Measurements from ENCODE around the gene PIPOX. TPM values are rescaled to one million over a fixed set of nuclear protein-coding genes. Genes with fewer than 3 reads are reported as not detected.

Gene PIPOX
- total and polyA plus RNA-seq, 4 donors: 4.0 to 10.2 (median 6.9) TPM

DNA sequence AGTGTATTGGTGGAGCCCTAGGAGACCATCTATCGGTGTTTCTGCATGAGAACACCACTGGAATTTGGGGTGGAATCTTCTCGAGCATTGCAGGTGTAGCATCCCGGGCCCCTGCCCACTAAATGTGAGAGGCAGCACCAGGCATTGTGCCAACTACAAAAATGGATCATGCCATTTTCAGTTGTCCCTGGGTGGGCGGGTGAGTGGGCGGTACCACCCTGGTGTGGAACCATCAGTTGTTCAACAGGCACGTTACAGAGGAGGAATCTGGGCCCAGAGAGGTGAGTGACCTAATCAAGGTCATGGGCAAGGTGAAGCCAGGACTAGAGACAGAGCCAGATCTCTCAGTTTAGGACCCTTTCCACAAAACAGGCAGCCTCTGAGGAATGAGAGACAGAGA is 8.8 kb downstream of the PIPOX start:
- Histone ChIP-seq H3K27me3 (ENCODE audit: control insufficient read depth, insufficient read depth, low read length) (no peaks in the 10 kb centered on the region), H3K4me3 (ENCODE audit: low read depth, low read length) (no peak overlapping the region), H3K4me1 (ENCODE audit: control insufficient read depth, insufficient read depth, low read length) (peaks cover 42% of the 10 kb centered on the region), H3K36me3 (ENCODE audit: control insufficient read depth, insufficient read depth, low read length) (peaks cover 3% of the 10 kb centered on the region), H3K9me3 (ENCODE audit: control insufficient read depth, insufficient read depth, low read length) (no peaks in the 10 kb centered on the region), H3K27ac (ENCODE audit: low read depth, low read length) (no peak overlapping the region)
- WGBS (ENCODE audit: insufficient coverage): 67% methylated on average over 5 of the region's 6 CpGs
- no peak for DNase-seq (ENCODE audit: low read depth in 4 of 6, low spot score in 6 of 6)

DNA sequence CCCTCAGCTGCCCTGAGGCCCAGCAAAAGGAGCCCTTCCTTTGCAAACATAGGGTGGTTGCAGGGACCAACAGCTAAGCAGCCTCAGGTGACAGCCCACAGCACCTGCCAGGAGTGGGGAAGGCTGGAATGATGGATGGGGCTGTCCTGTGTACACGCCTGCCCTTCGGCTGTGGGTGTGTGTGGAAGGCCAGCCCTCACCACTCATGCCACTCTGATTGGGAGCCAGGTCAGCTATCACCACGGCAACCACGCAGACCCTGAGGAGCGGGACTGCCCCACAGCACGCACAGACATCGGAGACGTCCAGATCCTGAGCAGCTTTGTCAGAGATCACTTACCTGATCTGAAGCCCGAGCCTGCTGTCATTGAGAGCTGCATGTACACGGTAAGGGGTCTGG is 11.9 kb downstream of the PIPOX start:
- no peaks in the 10 kb centered on the region for H3K9me3 ChIP-seq (ENCODE audit: control insufficient read depth, insufficient read depth, low read length)
- H3K27me3 ChIP-seq (ENCODE audit: control insufficient read depth, insufficient read depth, low read length): no peaks in the 10 kb centered on the region
- 48% methylated on average over 9 of the region's 10 CpGs for WGBS (ENCODE audit: insufficient coverage)
- peaks cover 3% of the 10 kb centered on the region for H3K36me3 ChIP-seq (ENCODE audit: control insufficient read depth, insufficient read depth, low read length)
- H3K4me3 ChIP-seq (ENCODE audit: low read depth, low read length): no peak overlapping the region
- H3K4me1 ChIP-seq (ENCODE audit: control insufficient read depth, insufficient read depth, low read length): peaks cover 35% of the 10 kb centered on the region
- peak in 1 of 6 donors; percentile 75 for DNase-seq (ENCODE audit: low read depth in 4 of 6, low spot score in 6 of 6)
- H3K27ac ChIP-seq (ENCODE audit: low read depth, low read length): no peak overlapping the region

DNA sequence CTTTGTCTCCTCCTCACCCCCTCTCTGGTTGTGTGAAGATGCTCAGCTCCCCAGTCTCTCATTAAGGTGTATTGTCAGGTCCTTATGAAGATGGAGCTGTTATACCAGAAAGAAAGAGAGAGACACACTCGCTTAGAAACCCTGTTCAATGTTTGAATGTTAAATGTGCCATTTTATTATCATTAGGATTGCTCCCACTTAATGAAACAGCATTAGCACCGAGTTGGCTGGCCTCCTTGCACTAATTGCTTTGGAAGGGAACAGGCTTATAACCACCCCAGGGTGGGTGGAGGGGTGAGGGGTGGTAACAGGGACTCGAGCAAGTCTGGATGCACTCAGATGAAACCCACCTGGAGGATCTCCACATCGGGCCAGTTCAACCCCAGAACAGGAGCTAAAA is 14.4 kb downstream of the PIPOX start:
- no peaks in the 10 kb centered on the region for H3K9me3 ChIP-seq (ENCODE audit: control insufficient read depth, insufficient read depth, low read length)
- no CpG with 5 or more reads among the region's 4 CpGs for WGBS (ENCODE audit: insufficient coverage)
- peaks cover 3% of the 10 kb centered on the region for H3K36me3 ChIP-seq (ENCODE audit: control insufficient read depth, insufficient read depth, low read length)
- no peak overlapping the region for H3K4me3 ChIP-seq (ENCODE audit: low read depth, low read length)
- H3K4me1 ChIP-seq (ENCODE audit: control insufficient read depth, insufficient read depth, low read length): peaks cover 37% of the 10 kb centered on the region
- peak in 2 of 6 donors; percentile 72 to 93 for DNase-seq (ENCODE audit: low read depth in 4 of 6, low spot score in 6 of 6)
- no peaks in the 10 kb centered on the region for H3K27me3 ChIP-seq (ENCODE audit: control insufficient read depth, insufficient read depth, low read length)
- H3K27ac ChIP-seq (ENCODE audit: low read depth, low read length): no peak overlapping the region

DNA sequence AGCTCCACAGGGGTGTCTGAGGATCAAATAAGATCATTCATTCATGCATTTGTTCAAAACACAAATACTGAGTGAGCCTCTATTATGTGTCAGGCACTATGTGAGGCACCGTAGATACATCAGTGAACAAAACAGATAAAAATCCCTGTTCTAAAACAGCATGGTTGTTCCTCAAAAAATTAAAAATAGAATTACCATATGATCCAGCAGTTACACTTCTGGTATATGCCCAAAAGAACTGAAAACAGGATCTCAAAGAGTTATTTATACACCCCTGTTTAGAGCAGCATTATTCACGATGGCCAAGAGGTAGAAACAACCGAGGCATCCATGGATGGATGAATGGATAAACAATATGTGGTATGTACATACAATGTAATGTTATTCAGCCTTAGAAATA is 15.4 kb downstream of the PIPOX start:
- Histone ChIP-seq H3K4me3 (ENCODE audit: low read depth, low read length) (no peak overlapping the region), H3K9me3 (ENCODE audit: control insufficient read depth, insufficient read depth, low read length) (no peaks in the 10 kb centered on the region), H3K27me3 (ENCODE audit: control insufficient read depth, insufficient read depth, low read length) (no peaks in the 10 kb centered on the region), H3K36me3 (ENCODE audit: control insufficient read depth, insufficient read depth, low read length) (peaks cover 3% of the 10 kb centered on the region), H3K27ac (ENCODE audit: low read depth, low read length) (no peak overlapping the region), H3K4me1 (ENCODE audit: control insufficient read depth, insufficient read depth, low read length) (peaks cover 42% of the 10 kb centered on the region)
- no peak for DNase-seq (ENCODE audit: low read depth in 4 of 6, low spot score in 6 of 6)
- 88% methylated on average over 1 of the region's 3 CpGs for WGBS (ENCODE audit: insufficient coverage)

DNA sequence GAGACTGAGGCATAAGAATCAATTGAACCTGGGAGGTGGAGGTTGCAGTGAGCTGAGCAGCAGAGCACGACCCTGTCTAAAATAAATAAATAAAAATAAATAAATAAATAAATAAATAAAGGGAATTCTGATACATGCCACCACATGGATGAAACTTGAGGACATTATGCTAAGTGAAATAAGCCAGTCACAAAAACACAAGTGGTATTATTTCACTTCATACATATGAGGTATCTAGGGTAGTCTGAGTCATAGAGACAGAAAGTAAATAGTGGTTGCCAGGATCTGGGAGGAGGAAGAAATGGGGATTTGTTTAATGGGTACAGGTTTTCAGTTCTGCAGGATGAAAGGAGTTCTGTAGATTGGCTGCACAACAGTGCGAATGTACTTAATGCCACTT is 16.3 kb downstream of the PIPOX start:
- Histone ChIP-seq H3K36me3 (ENCODE audit: control insufficient read depth, insufficient read depth, low read length) (peaks cover 3% of the 10 kb centered on the region), H3K27me3 (ENCODE audit: control insufficient read depth, insufficient read depth, low read length) (no peaks in the 10 kb centered on the region), H3K4me3 (ENCODE audit: low read depth, low read length) (no peak overlapping the region), H3K4me1 (ENCODE audit: control insufficient read depth, insufficient read depth, low read length) (peaks cover 42% of the 10 kb centered on the region), H3K9me3 (ENCODE audit: control insufficient read depth, insufficient read depth, low read length) (no peaks in the 10 kb centered on the region), H3K27ac (ENCODE audit: low read depth, low read length) (no peak overlapping the region)
- DNase-seq (ENCODE audit: low read depth in 4 of 6, low spot score in 6 of 6): no peak
- WGBS (ENCODE audit: insufficient coverage): no CpG with 5 or more reads among the region's 2 CpGs

DNA sequence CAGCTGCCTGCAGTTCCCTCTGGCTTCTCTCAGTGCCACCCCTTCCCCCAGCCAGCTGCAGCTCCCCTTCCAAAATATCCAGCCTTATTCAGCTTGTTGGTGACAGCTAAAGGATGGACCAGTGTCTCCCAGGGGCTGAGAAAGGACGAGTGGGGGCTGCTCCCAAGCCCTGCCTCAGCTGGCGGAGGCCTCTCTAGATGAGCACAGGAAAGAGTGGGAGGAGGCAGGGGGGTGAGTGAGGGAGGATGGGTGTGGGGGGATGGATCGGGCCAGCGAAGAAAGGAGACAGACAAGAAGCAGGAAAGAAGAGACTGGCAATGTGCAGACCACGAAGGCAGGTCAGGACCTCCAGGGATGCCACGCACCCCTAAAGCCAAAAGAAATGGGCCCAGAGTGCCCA is 17.5 kb downstream of the PIPOX start:
- Histone ChIP-seq H3K9me3 (ENCODE audit: control insufficient read depth, insufficient read depth, low read length) (no peaks in the 10 kb centered on the region), H3K4me1 (ENCODE audit: control insufficient read depth, insufficient read depth, low read length) (peaks cover 37% of the 10 kb centered on the region), H3K27me3 (ENCODE audit: control insufficient read depth, insufficient read depth, low read length) (no peaks in the 10 kb centered on the region), H3K36me3 (ENCODE audit: control insufficient read depth, insufficient read depth, low read length) (no peaks in the 10 kb centered on the region), H3K4me3 (ENCODE audit: low read depth, low read length) (no peak overlapping the region), H3K27ac (ENCODE audit: low read depth, low read length) (no peak overlapping the region)
- 46% methylated on average over 6 of the region's 6 CpGs for WGBS (ENCODE audit: insufficient coverage)
- no peak for DNase-seq (ENCODE audit: low read depth in 4 of 6, low spot score in 6 of 6)

DNA sequence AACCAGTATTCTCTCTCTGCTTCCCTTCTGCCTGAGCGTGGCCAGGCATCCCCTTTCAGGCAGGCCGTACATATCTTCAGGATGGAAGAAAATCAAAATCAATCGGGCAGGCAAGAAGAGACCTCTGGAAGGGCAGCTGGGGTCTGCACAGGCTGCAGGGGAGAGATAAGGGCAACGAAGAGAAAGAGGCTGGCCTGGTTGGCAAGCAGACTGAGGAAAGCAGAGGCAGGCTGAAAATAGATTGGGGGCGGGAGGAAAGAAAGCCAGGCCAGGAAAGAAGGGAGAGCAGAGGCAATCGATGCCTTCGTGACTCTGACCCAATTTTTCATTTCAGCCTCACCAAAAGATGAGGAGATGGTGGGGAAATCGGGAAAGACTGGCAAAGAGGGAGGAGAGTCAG is 18.1 kb downstream of the PIPOX start:
- Histone ChIP-seq H3K4me1 (ENCODE audit: control insufficient read depth, insufficient read depth, low read length) (peaks cover 43% of the 10 kb centered on the region), H3K4me3 (ENCODE audit: low read depth, low read length) (no peak overlapping the region), H3K27ac (ENCODE audit: low read depth, low read length) (no peak overlapping the region)

DNA sequence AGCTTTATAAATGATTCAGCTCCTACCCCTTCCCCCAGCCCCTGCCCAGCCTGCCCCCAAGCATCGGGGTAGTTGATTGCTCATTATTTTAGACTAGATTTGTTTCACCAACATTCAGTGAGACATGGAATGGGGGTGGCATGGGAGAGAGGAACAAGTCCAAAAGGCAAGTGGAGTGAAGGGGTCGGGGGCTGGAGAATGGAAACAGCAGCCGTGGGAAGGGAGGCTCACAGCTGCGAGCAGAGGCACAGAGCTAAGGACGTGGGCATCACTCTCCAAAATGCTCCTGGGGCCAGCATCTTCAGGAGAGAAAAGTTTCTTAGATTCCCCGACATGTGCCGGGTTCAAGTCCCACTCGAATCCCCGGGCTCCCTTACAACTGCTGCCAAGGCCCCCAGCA is 19.3 kb downstream of the PIPOX start:
- no peak for DNase-seq (ENCODE audit: low read depth in 4 of 6, low spot score in 6 of 6)

More for the DNA sequence above, 18.1 kb downstream of the PIPOX start:
- WGBS (ENCODE audit: insufficient coverage): 63% methylated on average over 5 of the region's 8 CpGs
- Histone ChIP-seq H3K36me3 (ENCODE audit: control insufficient read depth, insufficient read depth, low read length) (no peaks in the 10 kb centered on the region), H3K27me3 (ENCODE audit: control insufficient read depth, insufficient read depth, low read length) (no peaks in the 10 kb centered on the region), H3K9me3 (ENCODE audit: control insufficient read depth, insufficient read depth, low read length) (no peaks in the 10 kb centered on the region)
- DNase-seq (ENCODE audit: low read depth in 4 of 6, low spot score in 6 of 6): peak in 1 of 6 donors; percentile 68

DNA sequence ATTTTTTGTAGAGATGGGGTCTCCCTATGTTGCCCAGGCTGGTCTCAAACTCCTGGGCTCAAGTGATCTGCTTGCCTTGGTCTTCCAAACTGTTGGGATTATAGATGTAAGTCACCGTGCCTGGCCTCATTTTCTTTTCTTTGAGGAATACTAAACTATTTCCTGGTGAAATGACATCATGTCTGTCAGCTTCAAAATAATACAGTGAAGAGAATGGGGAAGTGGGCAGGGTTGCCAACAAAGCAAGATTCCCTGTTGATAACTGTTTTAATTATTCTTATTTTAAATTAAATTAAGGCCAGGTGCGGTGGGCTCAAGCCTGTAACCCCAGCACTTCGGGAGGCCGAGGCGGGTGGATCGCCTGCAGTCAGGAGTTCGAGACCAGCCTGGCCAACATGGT is 21.1 kb downstream of the PIPOX start:
- H3K27ac ChIP-seq (ENCODE audit: low read depth, low read length): no peak overlapping the region
- 97% methylated on average over 6 of the region's 7 CpGs for WGBS (ENCODE audit: insufficient coverage)
- H3K4me1 ChIP-seq (ENCODE audit: control insufficient read depth, insufficient read depth, low read length): peaks cover 36% of the 10 kb centered on the region
- H3K9me3 ChIP-seq (ENCODE audit: control insufficient read depth, insufficient read depth, low read length): no peaks in the 10 kb centered on the region
- no peaks in the 10 kb centered on the region for H3K36me3 ChIP-seq (ENCODE audit: control insufficient read depth, insufficient read depth, low read length)
- H3K27me3 ChIP-seq (ENCODE audit: control insufficient read depth, insufficient read depth, low read length): no peaks in the 10 kb centered on the region
- H3K4me3 ChIP-seq (ENCODE audit: low read depth, low read length): no peak overlapping the region
- no peak for DNase-seq (ENCODE audit: low read depth in 4 of 6, low spot score in 6 of 6)

More for the DNA sequence above, 19.3 kb downstream of the PIPOX start:
- no peaks in the 10 kb centered on the region for H3K36me3 ChIP-seq (ENCODE audit: control insufficient read depth, insufficient read depth, low read length)
- H3K4me1 ChIP-seq (ENCODE audit: control insufficient read depth, insufficient read depth, low read length): peaks cover 42% of the 10 kb centered on the region
- H3K27ac ChIP-seq (ENCODE audit: low read depth, low read length): no peak overlapping the region
- no peak overlapping the region for H3K4me3 ChIP-seq (ENCODE audit: low read depth, low read length)
- WGBS (ENCODE audit: insufficient coverage): 82% methylated on average over 8 of the region's 9 CpGs
- no peaks in the 10 kb centered on the region for H3K9me3 ChIP-seq (ENCODE audit: control insufficient read depth, insufficient read depth, low read length)
- no peaks in the 10 kb centered on the region for H3K27me3 ChIP-seq (ENCODE audit: control insufficient read depth, insufficient read depth, low read length)

DNA sequence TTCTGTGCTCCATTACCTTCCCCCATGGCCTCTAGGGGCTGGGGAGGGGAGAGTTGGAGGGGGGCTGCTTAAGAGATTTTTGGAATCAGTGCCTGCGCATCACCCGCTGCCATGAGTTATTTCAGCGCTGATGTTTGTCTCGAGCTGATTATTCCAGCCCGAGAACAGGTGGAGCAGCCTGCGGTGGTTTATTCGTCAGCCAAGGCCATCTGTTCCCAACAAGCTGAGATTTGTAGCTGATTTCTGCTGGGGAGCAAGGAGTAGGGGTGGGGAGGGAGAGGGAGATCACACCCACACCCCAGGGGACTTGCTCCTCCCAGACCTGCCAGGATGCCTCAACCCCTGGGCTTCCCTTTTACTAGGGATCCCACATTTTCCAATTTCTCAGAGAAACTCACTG is 23.1 kb downstream of the PIPOX start:
- Histone ChIP-seq H3K36me3 (ENCODE audit: control insufficient read depth, insufficient read depth, low read length) (no peaks in the 10 kb centered on the region), H3K9me3 (ENCODE audit: control insufficient read depth, insufficient read depth, low read length) (no peaks in the 10 kb centered on the region), H3K4me3 (ENCODE audit: low read depth, low read length) (no peak overlapping the region), H3K27me3 (ENCODE audit: control insufficient read depth, insufficient read depth, low read length) (no peaks in the 10 kb centered on the region), H3K4me1 (ENCODE audit: control insufficient read depth, insufficient read depth, low read length) (peaks cover 45% of the 10 kb centered on the region), H3K27ac (ENCODE audit: low read depth, low read length) (no peak overlapping the region)
- peak in 2 of 6 donors; percentile 87 to 90 for DNase-seq (ENCODE audit: low read depth in 4 of 6, low spot score in 6 of 6)
- 82% methylated on average over 5 of the region's 7 CpGs for WGBS (ENCODE audit: insufficient coverage)
